Pancreas (tissue), 10 donors: ENCODE results near the gene LYPD6B. TPM values are rescaled to one million over a fixed set of nuclear protein-coding genes. Genes with fewer than 3 reads are reported as not detected.

Experiments
- ATAC-seq, 4 donors: fragments of 200-7000 bp; cut with Tn5 transposase; one replicate each; pipeline versions ENCODE4 v1.8.0 to v1.9.1; 2020; ENCODE audit warnings: mild to moderate bottlenecking in 4 of 4, moderate library complexity in 4 of 4
- DNase-seq, 6 donors: peaks; one replicate each; pipeline ENCODE4 v3.0.0-alpha.2; 2020
- FAIRE-seq: peaks from 2 replicates; lab custom pipeline; 2012; peaks lifted over from hg19 to GRCh38; lab: Jason Lieb, UNC
- H3K27ac ChIP-seq, 4 donors: fragments of 200-600 bp; sonication (generic); 1 replicate in 3 of 4; 2 replicates in 1 of 4; pipeline versions ENCODE4 v1.5.0 to v1.8.0; 2020
- H3K27me3 ChIP-seq, 4 donors: fragments of 200-600 bp; one replicate each; pipeline ENCODE4 v1.8.0; 2021
- H3K36me3 ChIP-seq, 3 donors: fragments of 200-600 bp; sonication (generic) in 1 of 3; one replicate each; pipeline versions ENCODE4 v1.5.0 to v1.8.0; 2020 to 2021
- H3K4me1 ChIP-seq, 3 donors: fragments of 200-600 bp; one replicate each; pipeline ENCODE4 v1.8.0; 2021
- H3K4me3 ChIP-seq, 4 donors: fragments of 200-600 bp; sonication (generic) in 2 of 4; one replicate each; pipeline versions ENCODE4 v1.5.0 to v1.8.0; 2020 to 2021
- H3K9me3 ChIP-seq, 4 donors: fragments of 200-600 bp; one replicate each; pipeline ENCODE4 v1.8.0; 2021
- CTCF ChIP-seq, 4 donors: fragments of 200-600 bp; sonication (generic) in 3 of 4; IDR thresholded peaks; one replicate each; pipeline versions ENCODE4 v1.5.0 to v1.8.0; 2021; ENCODE audit warnings: antibody characterized with exemption in 4 of 4
- WGBS, 2 donors: extraction: QIAGEN DNeasy Blood & Tissue Kit; methylation state at CpG; one replicate each; pipeline ENCODE4 v1.1.7; 2013; 5-methylcytosine and 5-hydroxymethylcytosine counted together
- intact Hi-C, 3 donors: fragments of 100-400 bp; cut with DNase I; formaldehyde crosslinking; loops; one replicate each; pipeline versions ENCODE4 v1.11.1 to v1.14.2; 2022
- polyA plus RNA-seq, 2 donors: library from polyadenylated mRNA; stranded (reverse); fragments of 200-250 nt; gene quantifications; one replicate each; pipeline ENCODE4 v1.2.3, GENCODE V29; 2013
- total RNA-seq, 6 donors: library from RNA; stranded (reverse); fragmentation: NEBNext Ultra II Directional in 4 of 6; extraction: Animal tissue kit (Norgen Biotek cat#: 25700) in 4 of 6; gene quantifications; one replicate each; pipeline versions ENCODE4 v1.2.1 to v1.2.4, GENCODE V29; 2021 to 2023
- donor health status: healthy with polysubstance abuse.
- donor health status: DM: no; HTN: no; CAD: no; lungs with moderate emphysema.
- donor health status: DM: no; HTN: no; CAD: no.
- donor health status: control.
- donor health status: control.
- donor health status: Bipolar disorder and iron deficiency.
- donor health status: DM: yes; HTN: yes; CAD: no.
- donor health status: DM: no; HTN: no; CAD: no.
- donor health status: DM: no; HTN: no; CAD: no.
- donor health status: DM: yes; HTN: yes; CAD: no.

The LYPD6B gene
- total and polyA plus RNA-seq, 8 donors = 3.0 to 8.1 (median 4.6) TPM

GRCh38 chr2:149089068-149089467, 50.6 kb downstream of the LYPD6B start:
- FAIRE-seq (no peak), DNase-seq (no peak), ATAC-seq (no peak)
- intact Hi-C loops = no loop called here
- no peaks in the 10 kb centered on the region for H3K27me3 ChIP-seq
- H3K4me3 ChIP-seq = no peak overlapping the region
- H3K27ac ChIP-seq = no peak overlapping the region
- H3K36me3 ChIP-seq = no peaks in the 10 kb centered on the region
- H3K9me3 ChIP-seq = no peaks in the 10 kb centered on the region
- H3K4me1 ChIP-seq = no peaks in the 10 kb centered on the region
- no peak for TF ChIP-seq CTCF (IDR thresholded peaks at IDR 0.05)

GRCh38 chr2:149090706-149091105, 52.2 kb downstream of the LYPD6B start:
- no peak for TF ChIP-seq CTCF (IDR thresholded peaks at IDR 0.05)
- FAIRE-seq (no peak), ATAC-seq (no peak), DNase-seq (no peak)
- intact Hi-C loops = loop anchor here in 1 of 3 donors (5.0 kb wide), 1 partner anchor 227 kb away; no protein-coding TSS in a partner anchor
- Histone ChIP-seq H3K9me3 (no peaks in the 10 kb centered on the region), H3K36me3 (no peaks in the 10 kb centered on the region), H3K4me3 (no peak overlapping the region), H3K27ac (no peak overlapping the region), H3K27me3 (no peaks in the 10 kb centered on the region), H3K4me1 (peaks cover 0 to 3% (median 0%) of the 10 kb centered on the region in 3 donors)
- WGBS, 2 donors = 85 to 86% methylated on average over 2 of the region's 2 CpGs

- no peak for TF ChIP-seq CTCF (IDR thresholded peaks at IDR 0.05)
- no peaks in the 10 kb centered on the region for H3K36me3 ChIP-seq
- H3K27ac ChIP-seq = no peak overlapping the region
- WGBS, 2 donors = 95 to 98% methylated on average over 2 of the region's 2 CpGs
- ATAC-seq = no peak
- no peaks in the 10 kb centered on the region for H3K27me3 ChIP-seq
- intact Hi-C loops = loop anchor here in 1 of 3 donors (5.0 kb wide), 1 partner anchor 224 kb away; no protein-coding TSS in a partner anchor
- no peak for FAIRE-seq
- no peak overlapping the region for H3K4me3 ChIP-seq
- no peaks in the 10 kb centered on the region for H3K9me3 ChIP-seq
- H3K4me1 ChIP-seq = peaks cover 0 to 3% (median 0%) of the 10 kb centered on the region in 3 donors
- DNase-seq = no peak
Measured at GRCh38 chr2:149093579-149093978, 55.1 kb downstream of the LYPD6B start.

DNA sequence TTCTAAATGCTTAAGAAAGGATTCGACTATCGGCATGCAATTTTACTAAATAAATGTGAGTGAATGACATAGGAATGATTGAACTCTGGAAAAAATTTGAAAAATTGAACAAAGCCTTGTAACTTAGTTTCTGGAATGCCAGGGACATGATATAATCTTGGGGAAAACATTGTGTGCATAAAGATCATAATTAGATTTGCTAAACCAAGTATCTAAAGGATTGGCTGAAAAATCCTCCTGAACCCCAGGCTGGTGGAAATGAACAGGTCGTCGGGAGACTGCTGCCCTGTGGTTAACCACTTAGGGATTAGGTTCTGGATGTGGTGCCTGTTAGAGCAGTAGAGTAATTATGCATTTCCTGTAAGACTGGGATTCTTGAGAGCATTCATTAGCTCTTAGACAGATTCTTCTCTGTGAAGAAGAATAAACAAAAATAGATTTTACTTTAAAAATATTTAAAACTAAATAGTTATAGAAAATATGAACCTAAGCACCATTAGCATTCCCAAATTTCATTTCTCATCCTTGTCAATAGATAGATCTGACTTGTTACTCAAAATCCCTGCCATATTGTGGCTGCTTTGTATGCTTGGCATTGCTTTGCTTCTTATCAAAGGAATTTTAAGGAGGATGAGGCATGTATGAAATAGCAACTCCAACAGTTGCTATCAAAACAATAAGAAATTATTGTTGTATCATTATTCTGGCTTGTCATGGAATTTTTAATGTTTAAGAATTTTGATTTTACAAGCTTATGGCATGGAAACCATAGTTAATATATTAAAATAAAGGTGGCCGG, 55.9 kb downstream of the LYPD6B start:
- no peaks in the 10 kb centered on the region for H3K36me3 ChIP-seq
- H3K9me3 ChIP-seq = no peaks in the 10 kb centered on the region
- WGBS, 2 donors = 89 to 92% methylated on average over 5 of the region's 5 CpGs
- H3K4me3 ChIP-seq = no peak overlapping the region
- peaks cover 3 to 6% (median 4%) of the 10 kb centered on the region in 3 donors for H3K4me1 ChIP-seq
- ATAC-seq (no peak), FAIRE-seq (no peak), DNase-seq (no peak)
- no peaks in the 10 kb centered on the region for H3K27me3 ChIP-seq
- no peak overlapping the region for H3K27ac ChIP-seq
- intact Hi-C loops = loop anchor here in 1 of 3 donors (5.0 kb wide), 1 partner anchor 223 kb away; no protein-coding TSS in a partner anchor
- TF ChIP-seq CTCF (IDR thresholded peaks at IDR 0.05) = no peak

DNA sequence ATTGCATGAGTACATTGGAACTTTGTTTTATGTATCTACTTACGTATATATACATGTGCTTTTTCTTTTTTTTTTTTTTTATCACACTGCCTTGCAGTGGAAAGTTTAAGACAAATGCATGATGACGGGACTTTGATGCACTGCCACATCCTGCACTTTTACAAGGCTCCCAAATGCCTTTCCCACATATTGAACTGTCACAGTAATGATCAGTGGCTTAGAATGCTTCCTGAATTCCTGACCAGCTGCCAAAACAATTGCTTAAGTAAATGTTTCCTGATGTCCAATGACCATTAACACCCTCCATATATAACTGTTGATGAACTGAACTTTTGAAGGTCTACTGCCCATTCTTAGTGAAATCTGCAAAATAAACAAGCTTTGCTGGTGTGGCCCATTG, 60.2 kb downstream of the LYPD6B start:
- Histone ChIP-seq H3K27ac (no peak overlapping the region), H3K4me3 (no peak overlapping the region), H3K9me3 (no peaks in the 10 kb centered on the region), H3K36me3 (no peaks in the 10 kb centered on the region), H3K4me1 (peaks cover 10 to 15% (median 13%) of the 10 kb centered on the region in 3 donors), H3K27me3 (no peaks in the 10 kb centered on the region)
- DNase-seq = peak in 1 of 6 donors; percentile 25
- TF ChIP-seq CTCF (IDR thresholded peaks at IDR 0.05) = no peak
- ATAC-seq = peak in 3 of 4 donors; percentile 23 to 67 (median 51)
- 42 to 48% methylated on average over 2 of the region's 2 CpGs for WGBS, 2 donors
- intact Hi-C loops = no loop called here
- no peak for FAIRE-seq
